ENCODE data around the gene PARN.
"Not testable (repeated sequence)": the region's sequence is repeated elsewhere in the genome, so short reads cannot be mapped to it uniquely, and the experiment has no call there.

Gene PARN

GRCh38 chr16:14472357-14472756 lies 157.7 kb downstream of the PARN start:
- DNase-seq (ENCODE audit: low spot score), result no peak

GRCh38 chr16:14470788-14471187 lies 159.3 kb downstream of the PARN start:
- no peak for DNase-seq (ENCODE audit: low spot score)

- no peak for DNase-seq (ENCODE audit: low spot score)
Observed at GRCh38 chr16:14465799-14466198, 164.3 kb downstream of the PARN start.

- DNase-seq (ENCODE audit: low spot score), result no peak
Observed at GRCh38 chr16:14464796-14465195, 165.3 kb downstream of the PARN start.

GRCh38 chr16:14464192-14464591 lies 165.9 kb downstream of the PARN start:
- no peak for DNase-seq (ENCODE audit: low spot score)

- no peak for DNase-seq (ENCODE audit: low spot score)
Observed at GRCh38 chr16:14462811-14463210, 167.2 kb downstream of the PARN start.

GRCh38 chr16:14460726-14461125 lies 169.3 kb downstream of the PARN start:
- no peak for DNase-seq (ENCODE audit: low spot score)

- DNase-seq (ENCODE audit: low spot score), result no peak
Observed at GRCh38 chr16:14458576-14458975, 171.5 kb downstream of the PARN start.

- no peak for DNase-seq (ENCODE audit: low spot score)
Observed at GRCh38 chr16:14456793-14457481, 173.1 kb downstream of the PARN start.

GRCh38 chr16:14455573-14455972 lies 174.5 kb downstream of the PARN start:
- DNase-seq (ENCODE audit: low spot score), result no peak

GRCh38 chr16:14454391-14454790 lies 175.7 kb downstream of the PARN start:
- DNase-seq (ENCODE audit: low spot score), result no peak

GRCh38 chr16:14452066-14452465 lies 178.0 kb downstream of the PARN start:
- no peak for DNase-seq (ENCODE audit: low spot score)

- DNase-seq (ENCODE audit: low spot score), result no peak
Observed at GRCh38 chr16:14450846-14451245, 179.2 kb downstream of the PARN start.

- DNase-seq (ENCODE audit: low spot score), result no peak
Observed at GRCh38 chr16:14449790-14450480, 180.1 kb downstream of the PARN start.

GRCh38 chr16:14449334-14449733 lies 180.7 kb downstream of the PARN start:
- DNase-seq (ENCODE audit: low spot score), result no peak

GRCh38 chr16:14448879-14449278 lies 181.2 kb downstream of the PARN start:
- no peak for DNase-seq (ENCODE audit: low spot score)

GRCh38 chr16:14447783-14448182 lies 182.3 kb downstream of the PARN start:
- DNase-seq (ENCODE audit: low spot score), result no peak

GRCh38 chr16:14446796-14447195 lies 183.3 kb downstream of the PARN start:
- DNase-seq (ENCODE audit: low spot score), result no peak

- DNase-seq (ENCODE audit: low spot score), result no peak
Observed at GRCh38 chr16:14445937-14446715, 183.9 kb downstream of the PARN start.

GRCh38 chr16:14444979-14445810 lies 184.9 kb downstream of the PARN start:
- DNase-seq (ENCODE audit: low spot score), result no peak

- DNase-seq (ENCODE audit: low spot score), result not testable (repeated sequence)
Observed at GRCh38 chr16:14441533-14441932, 188.5 kb downstream of the PARN start.

- DNase-seq (ENCODE audit: low spot score), result no peak
Observed at GRCh38 chr16:14438256-14438655, 191.8 kb downstream of the PARN start.

All from CD4-positive, alpha-beta T cell treated with Interleukin-15 for 4 hours (primary cell).